Stomach (tissue), 9 donors: ENCODE results near the gene CDK19. TPM values are rescaled to one million over a fixed set of nuclear protein-coding genes. Genes with fewer than 3 reads are reported as not detected.
"Not testable (repeated sequence)": the region's sequence is repeated elsewhere in the genome, so short reads cannot be mapped to it uniquely, and the experiment has no call there.

Experiments used
- DNase-seq, 2 donors: peaks; one replicate each; pipeline versions ENCODE4 v3.0.0 to v3.0.0-alpha.2; 2013 to 2019
- H3K27ac ChIP-seq, 5 donors: fragments of 200-600 bp in 4 of 5; sonication (generic) in 4 of 5; one replicate each; pipeline ENCODE4 v1.5.1; 2013 to 2019; ENCODE audit warnings: mild to moderate bottlenecking in 1 of 5, moderate library complexity in 1 of 5
- H3K27me3 ChIP-seq, 3 donors: fragments of 200-600 bp; sonication (generic); one replicate each; pipeline ENCODE4 v1.5.1; 2017 to 2019; ENCODE audit warnings: mixed run types in 1 of 3
- H3K36me3 ChIP-seq, 4 donors: fragments of 200-600 bp; sonication (generic); 1 replicate in 3 of 4; 2 replicates in 1 of 4; pipeline ENCODE4 v1.5.1; 2016 to 2019
- H3K4me1 ChIP-seq, 4 donors: fragments of 200-600 bp; sonication (generic); one replicate each; pipeline ENCODE4 v1.5.1; 2016 to 2019
- H3K4me3 ChIP-seq, 4 donors: fragments of 200-600 bp; sonication (generic) in 3 of 4; one replicate each; pipeline ENCODE4 v1.5.1; 2016 to 2019; ENCODE audit warnings: mild to moderate bottlenecking in 1 of 4
- H3K9me3 ChIP-seq, 4 donors: fragments of 200-600 bp; sonication (generic); one replicate each; pipeline ENCODE4 v1.5.1; 2016 to 2019
- CTCF ChIP-seq, 7 experiments: fragments of 450-650 bp in 4 of 7; fragments of 200-600 bp in 3 of 7; sonication (generic) in 3 of 7; IDR thresholded peaks; one replicate each; pipeline ENCODE4 v1.5.1; 2016 to 2019; ENCODE audit warnings: antibody characterized with exemption in 7 of 7, control low read depth in 2 of 7, mild to moderate bottlenecking in 1 of 7
- EP300 ChIP-seq: sonication (generic); formaldehyde crosslinking; IDR thresholded peaks from one replicate; pipeline ENCODE4 v1.6.1; 2017; ENCODE audit warnings: antibody characterized with exemption
- POLR2A ChIP-seq, 4 donors: fragments of 450-650 bp; IDR thresholded peaks; one replicate each; pipeline ENCODE4 v1.6.1; 2016; ENCODE audit warnings: antibody characterized with exemption in 4 of 4, control low read depth in 2 of 4, mild to moderate bottlenecking in 1 of 4, moderate library complexity in 1 of 4
- POLR2AphosphoS5 ChIP-seq, 3 donors: sonication (generic); formaldehyde crosslinking; IDR thresholded peaks; one replicate each; pipeline ENCODE4 v1.6.1; 2016; ENCODE audit warnings: antibody characterized with exemption in 3 of 3
- WGBS, 5 donors: extraction: QIAGEN DNeasy Blood & Tissue Kit in 3 of 5; methylation state at CpG; one replicate each; pipeline versions ENCODE4 v1.1.5 to v1.1.7; 2013 to 2018; 5-methylcytosine and 5-hydroxymethylcytosine counted together
- intact Hi-C: fragments of 100-400 bp; cut with DNase I; formaldehyde crosslinking; loops from one replicate; pipeline ENCODE4 v1.15.1; 2023; ENCODE audit warnings: low total_unique reads
- polyA plus RNA-seq, 3 donors: library from polyadenylated mRNA; stranded (reverse); fragments of 200-250 nt; gene quantifications; one replicate each; pipeline ENCODE4 v1.2.3, GENCODE V29; 2013
- total RNA-seq, 5 donors: library from RNA; depleted of rRNA; stranded (reverse); fragments of >200 nt; gene quantifications; one replicate each; pipeline versions ENCODE4 v1.1.0 to v1.2.3, GENCODE V29; 2014 to 2016
- donor health status: healthy with polysubstance abuse.
- donor health status: Bipolar disorder and iron deficiency.
- donor health status: healthy.

Gene CDK19
- total and polyA plus RNA-seq, 8 donors, result 5.4 to 23.5 (median 7.5) TPM

DNA sequence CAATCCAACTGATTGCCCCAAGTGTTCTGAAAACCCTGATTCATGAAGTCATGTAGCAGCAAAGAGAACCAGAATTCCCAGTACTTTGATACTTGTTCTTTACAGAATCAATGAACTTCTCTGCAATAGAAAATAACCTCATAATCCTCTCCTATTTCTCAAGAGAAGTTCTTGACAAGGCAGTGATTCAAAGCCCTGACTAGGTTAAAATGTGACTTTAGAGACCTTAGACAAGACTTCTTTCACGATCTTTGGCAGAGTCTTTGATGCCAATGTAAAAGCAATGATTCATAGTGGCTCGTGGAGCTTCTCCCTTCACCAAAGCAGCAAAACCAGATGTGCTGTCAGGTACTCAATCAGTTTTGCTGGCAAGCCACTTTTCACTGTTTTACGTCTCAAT, 95.2 kb downstream of the CDK19 start:
- intact Hi-C loops, result no loop called here
- H3K36me3 ChIP-seq, result peaks cover 0 to 6% (median 2%) of the 10 kb centered on the region in 4 donors
- 87 to 98% (median 92%) methylated on average over 3 of the region's 3 CpGs for WGBS, 5 donors
- H3K27ac ChIP-seq, result no peak overlapping the region
- H3K27me3 ChIP-seq, result no peaks in the 10 kb centered on the region
- H3K4me3 ChIP-seq, result no peak overlapping the region
- H3K4me1 ChIP-seq, result no peaks in the 10 kb centered on the region
- DNase-seq, result no peak
- no peak for TF ChIP-seq POLR2AphosphoS5 (IDR thresholded peaks at IDR 0.05)
- no peak for TF ChIP-seq CTCF (IDR thresholded peaks at IDR 0.05)
- TF ChIP-seq EP300, result no peak
- no peak for TF ChIP-seq POLR2A (IDR thresholded peaks at IDR 0.05)
- no peaks in the 10 kb centered on the region for H3K9me3 ChIP-seq

DNA sequence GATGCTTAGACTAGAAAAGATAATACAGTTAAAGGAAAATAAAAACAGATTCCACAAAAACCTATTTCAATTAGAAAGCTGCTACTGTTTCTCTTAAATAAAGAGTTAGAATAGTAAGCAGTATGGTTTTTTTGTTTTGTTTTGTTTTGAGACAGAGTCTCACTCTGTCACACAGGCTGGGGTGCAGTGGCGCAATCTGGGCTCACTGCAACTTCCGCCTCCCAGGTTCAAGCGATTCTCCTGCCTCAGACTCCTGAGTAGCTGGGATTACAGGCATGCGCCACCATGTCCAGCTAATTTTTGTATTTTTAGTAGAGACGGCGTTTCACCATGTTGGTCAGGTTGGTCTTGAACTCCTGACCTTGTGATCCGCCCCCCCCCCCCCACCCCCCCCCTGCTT, 95.7 kb downstream of the CDK19 start:
- H3K4me3 ChIP-seq, DNase-seq, intact Hi-C loops, H3K27me3 ChIP-seq, H3K9me3 ChIP-seq, H3K4me1 ChIP-seq, H3K36me3 ChIP-seq, H3K27ac ChIP-seq: not testable (repeated sequence)
- WGBS, 5 donors, result 90 to 98% (median 93%) methylated on average over 7 of the region's 7 CpGs

DNA sequence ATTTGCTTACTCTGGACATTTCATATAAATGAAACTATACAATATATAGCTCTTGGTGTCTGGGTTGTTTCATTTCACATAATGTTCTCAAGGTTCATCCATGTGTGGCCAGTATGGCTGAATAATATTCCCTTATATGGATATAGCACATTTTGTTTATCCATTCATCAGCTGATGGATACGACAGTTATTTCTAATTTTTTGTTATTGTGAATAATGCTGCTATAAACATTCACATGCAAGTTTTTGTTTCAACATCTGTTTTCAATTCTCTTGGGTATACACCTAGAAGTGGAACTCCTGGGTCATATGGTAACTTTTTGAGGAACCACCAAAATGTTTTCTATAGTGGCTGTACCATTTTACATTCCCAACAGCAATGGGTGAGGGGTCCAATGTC, 101.1 kb downstream of the CDK19 start:
- H3K9me3 ChIP-seq, result no peaks in the 10 kb centered on the region
- intact Hi-C loops, result no loop called here

DNA sequence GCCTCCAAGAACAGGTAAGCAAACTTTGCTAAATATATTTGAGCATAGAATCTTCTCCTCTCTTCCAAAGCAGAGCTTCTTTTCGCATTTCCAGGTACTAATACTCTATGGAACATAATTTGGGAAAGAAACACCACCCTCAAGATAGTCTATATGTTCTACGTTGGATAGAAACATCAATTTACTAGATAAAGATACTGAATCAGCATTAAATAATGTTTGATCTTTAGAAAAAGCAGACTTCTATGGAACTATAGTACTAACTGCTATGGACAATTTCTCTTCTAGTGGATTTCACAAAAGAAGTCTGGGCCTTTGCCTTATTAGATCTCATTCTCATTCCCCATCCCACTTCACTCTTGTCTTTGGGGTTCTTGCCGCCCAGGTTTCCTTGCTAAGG, 103.0 kb downstream of the CDK19 start:
- Histone ChIP-seq H3K9me3 (no peaks in the 10 kb centered on the region), H3K4me1 (no peaks in the 10 kb centered on the region), H3K27me3 (no peaks in the 10 kb centered on the region), H3K27ac (no peak overlapping the region), H3K4me3 (no peak overlapping the region), H3K36me3 (no peaks in the 10 kb centered on the region)
- intact Hi-C loops, result no loop called here
- no peak for TF ChIP-seq EP300
- no peak for TF ChIP-seq POLR2A (IDR thresholded peaks at IDR 0.05)
- TF ChIP-seq POLR2AphosphoS5 (IDR thresholded peaks at IDR 0.05), result no peak
- TF ChIP-seq CTCF (IDR thresholded peaks at IDR 0.05), result no peak
- 88 to 96% (median 96%) methylated on average over 3 of the region's 3 CpGs for WGBS, 5 donors
- DNase-seq, result no peak

More for the DNA sequence above, 101.1 kb downstream of the CDK19 start:
- TF ChIP-seq CTCF (IDR thresholded peaks at IDR 0.05) (no peak), POLR2A (IDR thresholded peaks at IDR 0.05) (no peak), EP300 (no peak), POLR2AphosphoS5 (IDR thresholded peaks at IDR 0.05) (no peak)
- Histone ChIP-seq H3K27ac (no peak overlapping the region), H3K36me3 (no peaks in the 10 kb centered on the region), H3K27me3 (no peaks in the 10 kb centered on the region), H3K4me1 (no peaks in the 10 kb centered on the region), H3K4me3 (no peak overlapping the region)
- no peak for DNase-seq
- WGBS, 5 donors, result 77 to 94% (median 83%) methylated on average over 1 of the region's 1 CpG

DNA sequence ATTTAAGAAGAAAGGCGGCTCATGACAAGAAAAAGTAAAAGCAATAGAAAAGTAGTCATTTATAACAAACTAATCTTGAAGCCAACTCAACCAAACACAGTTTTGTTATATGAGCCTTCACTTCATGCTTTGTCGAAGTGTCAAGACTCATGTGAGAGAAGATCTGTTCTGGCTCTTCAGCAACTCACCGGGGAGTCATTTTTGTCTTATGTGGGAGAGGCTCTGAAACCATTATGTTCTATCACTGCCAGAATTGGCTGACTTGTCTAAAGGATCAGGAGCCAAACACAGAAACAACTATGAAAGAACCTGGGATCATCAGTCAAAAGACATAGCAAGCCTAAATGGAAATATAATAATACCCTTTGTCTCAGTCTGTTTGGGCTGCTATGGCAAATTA, 105.2 kb downstream of the CDK19 start:
- Histone ChIP-seq H3K9me3 (no peaks in the 10 kb centered on the region), H3K27ac (no peak overlapping the region), H3K27me3 (no peaks in the 10 kb centered on the region), H3K4me3 (no peak overlapping the region), H3K36me3 (no peaks in the 10 kb centered on the region), H3K4me1 (no peaks in the 10 kb centered on the region)
- 94 to 98% (median 97%) methylated on average over 3 of the region's 3 CpGs for WGBS, 5 donors
- intact Hi-C loops, result no loop called here
- no peak for TF ChIP-seq EP300
- no peak for TF ChIP-seq POLR2AphosphoS5 (IDR thresholded peaks at IDR 0.05)
- TF ChIP-seq CTCF (IDR thresholded peaks at IDR 0.05), result no peak
- no peak for TF ChIP-seq POLR2A (IDR thresholded peaks at IDR 0.05)
- DNase-seq, result no peak
